KBM-7 (cell line): ENCODE results near the gene BANK1.
"Not testable (repeated sequence)": the region's sequence is repeated elsewhere in the genome, so short reads cannot be mapped to it uniquely, and the experiment has no call there.

ENCODE experiments used
- DNase-seq: peaks from one replicate; pipeline ENCODE4 v3.0.0-alpha.2; 2015
- in situ Hi-C: fragments of 300-500 bp; cut with MboI; formaldehyde crosslinking; loops from 2 replicates; pipeline ENCODE4 v1.14.3; 2020; ENCODE audit warnings: low sequenced_read_pairs, low pct_unique_long_range_greater_than_20kb, mixed read lengths

Gene BANK1

GRCh38 chr4:101864660-101865059, 74.1 kb downstream of the BANK1 start:
- in situ Hi-C loops = no loop called here
- DNase-seq = no peak

- in situ Hi-C loops = no loop called here
- DNase-seq = no peak
Observed at GRCh38 chr4:101865501-101866062, 75.1 kb downstream of the BANK1 start.

- in situ Hi-C loops = no loop called here
Observed at GRCh38 chr4:101870874-101871273, 80.3 kb downstream of the BANK1 start.

GRCh38 chr4:101871962-101872676, 81.6 kb downstream of the BANK1 start:
- DNase-seq = no peak
- in situ Hi-C loops = no loop called here

More at GRCh38 chr4:101870874-101871273, 80.3 kb downstream of the BANK1 start:
- DNase-seq = no peak

GRCh38 chr4:101885574-101885973, 95.0 kb downstream of the BANK1 start:
- DNase-seq = no peak
- in situ Hi-C loops = no loop called here

GRCh38 chr4:101886826-101887225, 96.3 kb downstream of the BANK1 start:
- in situ Hi-C loops = no loop called here

GRCh38 chr4:101888472-101888871, 97.9 kb downstream of the BANK1 start:
- no peak for DNase-seq
- in situ Hi-C loops = no loop called here

More at GRCh38 chr4:101886826-101887225, 96.3 kb downstream of the BANK1 start:
- no peak for DNase-seq

GRCh38 chr4:101905527-101905926, 115.0 kb downstream of the BANK1 start:
- in situ Hi-C loops, DNase-seq: not testable (repeated sequence)

GRCh38 chr4:101910786-101911373, 120.3 kb downstream of the BANK1 start:
- in situ Hi-C loops = no loop called here
- DNase-seq = no peak

- in situ Hi-C loops = no loop called here
- no peak for DNase-seq
Observed at GRCh38 chr4:101911616-101912015, 121.1 kb downstream of the BANK1 start.

GRCh38 chr4:101914761-101915160, 124.2 kb downstream of the BANK1 start:
- no peak for DNase-seq
- in situ Hi-C loops = no loop called here

GRCh38 chr4:101919373-101919977, 128.9 kb downstream of the BANK1 start:
- in situ Hi-C loops = no loop called here
- DNase-seq = no peak

GRCh38 chr4:101921370-101921769, 130.8 kb downstream of the BANK1 start:
- in situ Hi-C loops = no loop called here
- DNase-seq = no peak

GRCh38 chr4:101931619-101932018, 141.1 kb downstream of the BANK1 start:
- in situ Hi-C loops = no loop called here
- no peak for DNase-seq

GRCh38 chr4:101933855-101934254, 143.3 kb downstream of the BANK1 start:
- in situ Hi-C loops = no loop called here
- DNase-seq = no peak

GRCh38 chr4:101938836-101939235, 148.3 kb downstream of the BANK1 start:
- no peak for DNase-seq
- in situ Hi-C loops = no loop called here

GRCh38 chr4:101941816-101942358, 151.4 kb downstream of the BANK1 start:
- in situ Hi-C loops = no loop called here
- no peak for DNase-seq

- DNase-seq = no peak
- in situ Hi-C loops = no loop called here
Observed at GRCh38 chr4:101942891-101943290, 152.4 kb downstream of the BANK1 start.

GRCh38 chr4:101944649-101945048, 154.1 kb downstream of the BANK1 start:
- DNase-seq = no peak
- in situ Hi-C loops = no loop called here

- DNase-seq = no peak
- in situ Hi-C loops = no loop called here
Observed at GRCh38 chr4:101948055-101948454, 157.5 kb downstream of the BANK1 start.
